Measurements from ENCODE around the gene LCNL1.

Gene LCNL1

GRCh38 chr9:136962163-136962562 is 20.6 kb upstream of the LCNL1 start:
- Histone ChIP-seq H3K9me3 (ENCODE audit: control insufficient read depth in 2 of 2, low read length in 2 of 2) (no peaks in the 10 kb centered on the region), H3K4me1 (ENCODE audit: control insufficient read depth, insufficient read depth, low read length) (peaks cover 2% of the 10 kb centered on the region), H3K27ac (ENCODE audit: low read length) (no peak overlapping the region), H3K9ac (ENCODE audit: low read length in 2 of 2) (no peak overlapping the region), H3K27me3 (ENCODE audit: control insufficient read depth in 1 of 2, insufficient read depth in 2 of 2, low read length in 2 of 2) (peaks cover 0 to 3% of the 10 kb centered on the region in 2 donors), H3K4me3 (ENCODE audit: low read length in 2 of 2) (no peak overlapping the region), H3K36me3 (ENCODE audit: control insufficient read depth in 2 of 2, insufficient read depth in 2 of 2, low read length in 2 of 2) (no peaks in the 10 kb centered on the region)

GRCh38 chr9:136962701-136963248 is 20.0 kb upstream of the LCNL1 start:
- H3K9me3 ChIP-seq (ENCODE audit: control insufficient read depth in 2 of 2, low read length in 2 of 2), result no peaks in the 10 kb centered on the region
- no peak overlapping the region for H3K4me3 ChIP-seq (ENCODE audit: low read length in 2 of 2)
- H3K27ac ChIP-seq (ENCODE audit: low read length), result no peak overlapping the region
- no peaks in the 10 kb centered on the region for H3K36me3 ChIP-seq (ENCODE audit: control insufficient read depth in 2 of 2, insufficient read depth in 2 of 2, low read length in 2 of 2)
- H3K27me3 ChIP-seq (ENCODE audit: control insufficient read depth in 1 of 2, insufficient read depth in 2 of 2, low read length in 2 of 2), result peaks cover 0 to 3% of the 10 kb centered on the region in 2 donors
- no peak overlapping the region for H3K9ac ChIP-seq (ENCODE audit: low read length in 2 of 2)
- H3K4me1 ChIP-seq (ENCODE audit: control insufficient read depth, insufficient read depth, low read length), result peaks cover 2% of the 10 kb centered on the region

- no peak overlapping the region for H3K27ac ChIP-seq (ENCODE audit: low read length)
- peaks cover 2% of the 10 kb centered on the region for H3K4me1 ChIP-seq (ENCODE audit: control insufficient read depth, insufficient read depth, low read length)
Measured at GRCh38 chr9:136963341-136963740, 19.5 kb upstream of the LCNL1 start.

GRCh38 chr9:136963751-136964150 is 19.0 kb upstream of the LCNL1 start:
- H3K27me3 ChIP-seq (ENCODE audit: control insufficient read depth in 1 of 2, insufficient read depth in 2 of 2, low read length in 2 of 2), result peaks cover 0 to 3% of the 10 kb centered on the region in 2 donors
- no peaks in the 10 kb centered on the region for H3K9me3 ChIP-seq (ENCODE audit: control insufficient read depth in 2 of 2, low read length in 2 of 2)
- no peak overlapping the region for H3K4me3 ChIP-seq (ENCODE audit: low read length in 2 of 2)
- no peak overlapping the region for H3K27ac ChIP-seq (ENCODE audit: low read length)
- H3K9ac ChIP-seq (ENCODE audit: low read length in 2 of 2), result no peak overlapping the region
- no peaks in the 10 kb centered on the region for H3K36me3 ChIP-seq (ENCODE audit: control insufficient read depth in 2 of 2, insufficient read depth in 2 of 2, low read length in 2 of 2)
- peaks cover 3% of the 10 kb centered on the region for H3K4me1 ChIP-seq (ENCODE audit: control insufficient read depth, insufficient read depth, low read length)

More at GRCh38 chr9:136963341-136963740, 19.5 kb upstream of the LCNL1 start:
- no peaks in the 10 kb centered on the region for H3K36me3 ChIP-seq (ENCODE audit: control insufficient read depth in 2 of 2, insufficient read depth in 2 of 2, low read length in 2 of 2)
- H3K9ac ChIP-seq (ENCODE audit: low read length in 2 of 2), result no peak overlapping the region
- no peaks in the 10 kb centered on the region for H3K9me3 ChIP-seq (ENCODE audit: control insufficient read depth in 2 of 2, low read length in 2 of 2)
- H3K27me3 ChIP-seq (ENCODE audit: control insufficient read depth in 1 of 2, insufficient read depth in 2 of 2, low read length in 2 of 2), result peaks cover 0 to 3% of the 10 kb centered on the region in 2 donors
- H3K4me3 ChIP-seq (ENCODE audit: low read length in 2 of 2), result no peak overlapping the region

- no peaks in the 10 kb centered on the region for H3K9me3 ChIP-seq (ENCODE audit: control insufficient read depth in 2 of 2, low read length in 2 of 2)
- H3K4me3 ChIP-seq (ENCODE audit: low read length in 2 of 2), result no peak overlapping the region
- peaks cover 0 to 3% of the 10 kb centered on the region in 2 donors for H3K27me3 ChIP-seq (ENCODE audit: control insufficient read depth in 1 of 2, insufficient read depth in 2 of 2, low read length in 2 of 2)
- peaks cover 4% of the 10 kb centered on the region for H3K4me1 ChIP-seq (ENCODE audit: control insufficient read depth, insufficient read depth, low read length)
- no peak overlapping the region for H3K27ac ChIP-seq (ENCODE audit: low read length)
- no peaks in the 10 kb centered on the region for H3K36me3 ChIP-seq (ENCODE audit: control insufficient read depth in 2 of 2, insufficient read depth in 2 of 2, low read length in 2 of 2)
- H3K9ac ChIP-seq (ENCODE audit: low read length in 2 of 2), result no peak overlapping the region
Measured at GRCh38 chr9:136964171-136964689, 18.6 kb upstream of the LCNL1 start.

- Histone ChIP-seq H3K36me3 (ENCODE audit: control insufficient read depth in 2 of 2, insufficient read depth in 2 of 2, low read length in 2 of 2) (no peaks in the 10 kb centered on the region), H3K9ac (ENCODE audit: low read length in 2 of 2) (no peak overlapping the region), H3K9me3 (ENCODE audit: control insufficient read depth in 2 of 2, low read length in 2 of 2) (no peaks in the 10 kb centered on the region), H3K27me3 (ENCODE audit: control insufficient read depth in 1 of 2, insufficient read depth in 2 of 2, low read length in 2 of 2) (peaks cover 0 to 3% of the 10 kb centered on the region in 2 donors), H3K4me1 (ENCODE audit: control insufficient read depth, insufficient read depth, low read length) (peaks cover 4% of the 10 kb centered on the region), H3K27ac (ENCODE audit: low read length) (no peak overlapping the region), H3K4me3 (ENCODE audit: low read length in 2 of 2) (no peak overlapping the region)
Measured at GRCh38 chr9:136964833-136965422, 17.9 kb upstream of the LCNL1 start.

GRCh38 chr9:136965771-136966484 is 16.9 kb upstream of the LCNL1 start:
- H3K9ac ChIP-seq (ENCODE audit: low read length in 2 of 2), result no peak overlapping the region
- H3K4me3 ChIP-seq (ENCODE audit: low read length in 2 of 2), result no peak overlapping the region
- H3K27ac ChIP-seq (ENCODE audit: low read length), result no peak overlapping the region
- H3K9me3 ChIP-seq (ENCODE audit: control insufficient read depth in 2 of 2, low read length in 2 of 2), result no peaks in the 10 kb centered on the region
- no peaks in the 10 kb centered on the region for H3K36me3 ChIP-seq (ENCODE audit: control insufficient read depth in 2 of 2, insufficient read depth in 2 of 2, low read length in 2 of 2)
- peaks cover 0 to 3% of the 10 kb centered on the region in 2 donors for H3K27me3 ChIP-seq (ENCODE audit: control insufficient read depth in 1 of 2, insufficient read depth in 2 of 2, low read length in 2 of 2)
- H3K4me1 ChIP-seq (ENCODE audit: control insufficient read depth, insufficient read depth, low read length), result peaks cover 4% of the 10 kb centered on the region

- Histone ChIP-seq H3K36me3 (ENCODE audit: control insufficient read depth in 2 of 2, insufficient read depth in 2 of 2, low read length in 2 of 2) (no peaks in the 10 kb centered on the region), H3K27ac (ENCODE audit: low read length) (no peak overlapping the region)
Measured at GRCh38 chr9:136968333-136969127, 14.3 kb upstream of the LCNL1 start.

GRCh38 chr9:136969150-136969549 is 13.6 kb upstream of the LCNL1 start:
- H3K9ac ChIP-seq (ENCODE audit: low read length in 2 of 2), result no peak overlapping the region
- H3K9me3 ChIP-seq (ENCODE audit: control insufficient read depth in 2 of 2, low read length in 2 of 2), result no peaks in the 10 kb centered on the region
- H3K4me3 ChIP-seq (ENCODE audit: low read length in 2 of 2), result no peak overlapping the region
- H3K36me3 ChIP-seq (ENCODE audit: control insufficient read depth in 2 of 2, insufficient read depth in 2 of 2, low read length in 2 of 2), result no peaks in the 10 kb centered on the region
- no peak overlapping the region for H3K27ac ChIP-seq (ENCODE audit: low read length)
- H3K27me3 ChIP-seq (ENCODE audit: control insufficient read depth in 1 of 2, insufficient read depth in 2 of 2, low read length in 2 of 2), result peaks cover 0 to 3% of the 10 kb centered on the region in 2 donors
- peaks cover 2% of the 10 kb centered on the region for H3K4me1 ChIP-seq (ENCODE audit: control insufficient read depth, insufficient read depth, low read length)

More at GRCh38 chr9:136968333-136969127, 14.3 kb upstream of the LCNL1 start:
- Histone ChIP-seq H3K9ac (ENCODE audit: low read length in 2 of 2) (no peak overlapping the region), H3K4me3 (ENCODE audit: low read length in 2 of 2) (no peak overlapping the region), H3K9me3 (ENCODE audit: control insufficient read depth in 2 of 2, low read length in 2 of 2) (no peaks in the 10 kb centered on the region), H3K4me1 (ENCODE audit: control insufficient read depth, insufficient read depth, low read length) (peaks cover 2% of the 10 kb centered on the region), H3K27me3 (ENCODE audit: control insufficient read depth in 1 of 2, insufficient read depth in 2 of 2, low read length in 2 of 2) (peaks cover 0 to 3% of the 10 kb centered on the region in 2 donors)

GRCh38 chr9:136969774-136970173 is 13.0 kb upstream of the LCNL1 start:
- Histone ChIP-seq H3K36me3 (ENCODE audit: control insufficient read depth in 2 of 2, insufficient read depth in 2 of 2, low read length in 2 of 2) (no peaks in the 10 kb centered on the region), H3K4me3 (ENCODE audit: low read length in 2 of 2) (no peak overlapping the region), H3K9me3 (ENCODE audit: control insufficient read depth in 2 of 2, low read length in 2 of 2) (no peaks in the 10 kb centered on the region), H3K27me3 (ENCODE audit: control insufficient read depth in 1 of 2, insufficient read depth in 2 of 2, low read length in 2 of 2) (peaks cover 0 to 3% of the 10 kb centered on the region in 2 donors), H3K4me1 (ENCODE audit: control insufficient read depth, insufficient read depth, low read length) (peaks cover 2% of the 10 kb centered on the region), H3K27ac (ENCODE audit: low read length) (no peak overlapping the region), H3K9ac (ENCODE audit: low read length in 2 of 2) (no peak overlapping the region)

Data from stomach smooth muscle (tissue), 2 donors.